Upper lobe of left lung (tissue), 4 donors: Measurements from ENCODE around the gene TERC.

Experiments
- CTCF ChIP-seq, 6 experiments: fragments of 450-650 bp in 4 of 6; fragments of 200-600 bp in 2 of 6; sonication (generic) in 2 of 6; IDR thresholded peaks; one replicate each; pipeline ENCODE4 v1.5.1; 2016 to 2019; ENCODE audit warnings: antibody characterized with exemption in 6 of 6
- EP300 ChIP-seq, 4 donors: sonication (generic); formaldehyde crosslinking; IDR thresholded peaks; one replicate each; pipeline ENCODE4 v1.5.1; 2017; ENCODE audit warnings: antibody characterized with exemption in 4 of 4, control low read depth in 2 of 4

DNA sequence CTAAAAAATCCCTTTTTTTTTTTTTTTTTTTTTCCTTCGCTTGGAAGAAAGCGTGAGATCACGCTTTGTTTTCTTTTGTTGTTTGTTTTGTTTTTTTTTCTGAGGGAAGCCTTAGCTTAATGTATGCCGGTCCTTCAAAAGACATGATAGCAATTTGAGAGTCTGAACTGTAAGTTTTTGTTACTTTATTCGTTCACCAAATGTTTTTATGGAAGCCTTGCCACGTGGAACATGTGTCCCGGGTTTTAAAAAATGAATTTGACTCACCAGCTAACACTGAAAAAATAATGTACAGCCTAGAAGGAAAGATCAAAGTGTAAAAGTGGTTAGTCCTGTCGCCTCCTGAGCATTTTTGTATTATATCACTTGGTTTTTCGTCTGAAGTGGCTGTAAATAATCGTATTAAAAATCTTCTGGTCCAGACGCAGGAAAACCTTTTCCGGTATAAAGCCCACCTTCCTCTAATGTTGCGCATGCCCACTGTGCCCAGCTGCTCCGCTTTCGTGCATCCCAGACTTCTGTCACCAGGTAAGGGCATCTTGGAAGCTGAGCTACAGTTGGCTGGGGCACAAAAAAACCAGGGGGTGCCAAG lies 7.5 kb upstream of the TERC start:
- TF ChIP-seq CTCF (IDR thresholded peaks at IDR 0.05) = no peak
- TF ChIP-seq EP300 (IDR thresholded peaks at IDR 0.05) = no peak
